Spleen (tissue), 11 donors: ENCODE results near the gene TBCD. TPM values are rescaled to one million over a fixed set of nuclear protein-coding genes. Genes with fewer than 3 reads are reported as not detected.

Experiments used
- DNase-seq: peaks from one replicate; pipeline ENCODE4 v3.0.0-alpha.2; 2020
- H3K27ac ChIP-seq, 8 donors: fragments of 200-600 bp; sonication (generic) in 7 of 8; 1 replicate in 4 of 8; 2 replicates in 4 of 8; pipeline versions ENCODE4 v1.5.0 to v1.8.0; 2016 to 2021; ENCODE audit warnings: inconsistent platforms in 4 of 8, mild to moderate bottlenecking in 4 of 8, moderate library complexity in 1 of 8
- H3K27me3 ChIP-seq, 7 donors: fragments of 200-600 bp; sonication (generic) in 6 of 7; replicated peaks in 1 of 7; 1 replicate in 4 of 7; 2 replicates in 3 of 7; pipeline versions ENCODE4 v1.5.0 to v1.8.0; 2016 to 2021; ENCODE audit warnings: inconsistent platforms in 3 of 7, mild to moderate bottlenecking in 1 of 7
- H3K36me3 ChIP-seq, 6 donors: fragments of 200-600 bp; sonication (generic) in 5 of 6; 1 replicate in 4 of 6; 2 replicates in 2 of 6; pipeline versions ENCODE4 v1.5.0 to v1.8.0; 2016 to 2021; ENCODE audit warnings: inconsistent platforms in 2 of 6
- H3K4me1 ChIP-seq, 6 donors: fragments of 200-600 bp; sonication (generic) in 5 of 6; 1 replicate in 3 of 6; 2 replicates in 3 of 6; pipeline versions ENCODE4 v1.5.0 to v1.8.0; 2016 to 2021; ENCODE audit warnings: inconsistent platforms in 3 of 6
- H3K4me3 ChIP-seq, 8 donors: fragments of 200-600 bp; sonication (generic) in 7 of 8; 1 replicate in 4 of 8; 2 replicates in 4 of 8; pipeline versions ENCODE4 v1.5.0 to v1.8.0; 2016 to 2021; ENCODE audit warnings: inconsistent platforms in 4 of 8, mild to moderate bottlenecking in 4 of 8, moderate library complexity in 2 of 8
- H3K9me3 ChIP-seq, 8 donors: fragments of 200-600 bp; sonication (generic) in 7 of 8; 1 replicate in 4 of 8; 2 replicates in 4 of 8; pipeline versions ENCODE4 v1.5.0 to v1.8.0; 2016 to 2021; ENCODE audit warnings: inconsistent platforms in 4 of 8
- CTCF ChIP-seq, 11 experiments: fragments of 200-600 bp in 7 of 11; fragments of 450-650 bp in 4 of 11; sonication (generic) in 4 of 11; IDR thresholded peaks in 8 of 11; conservative IDR thresholded peaks in 3 of 11; 1 replicate in 7 of 11; 2 replicates in 4 of 11; pipeline versions ENCODE4 v1.4.0 to v1.8.0; 2016 to 2021; ENCODE audit warnings: antibody characterized with exemption in 11 of 11, inconsistent platforms in 4 of 11, mild to moderate bottlenecking in 1 of 11
- POLR2A ChIP-seq, 3 donors: fragments of 450-650 bp; IDR thresholded peaks; one replicate each; pipeline ENCODE4 v1.5.1; 2017; ENCODE audit warnings: antibody characterized with exemption in 3 of 3, mild to moderate bottlenecking in 1 of 3
- POLR2AphosphoS5 ChIP-seq, 3 donors: sonication (generic); formaldehyde crosslinking; IDR thresholded peaks; one replicate each; pipeline ENCODE4 v1.5.1; 2017; ENCODE audit warnings: antibody characterized with exemption in 3 of 3
- WGBS, 5 donors: extraction: QIAGEN DNeasy Blood & Tissue Kit in 3 of 5; methylation state at CpG; one replicate each; pipeline versions ENCODE4 v1.1.5 to v1.1.7; 2013 to 2018; 5-methylcytosine and 5-hydroxymethylcytosine counted together
- intact Hi-C: fragments of 100-400 bp; cut with DNase I; formaldehyde crosslinking; loops from one replicate; pipeline ENCODE4 v1.15.0; 2023; ENCODE audit warnings: low total_unique reads
- polyA plus RNA-seq, 3 donors: library from polyadenylated mRNA; stranded (reverse); fragments of 200-250 nt; gene quantifications; one replicate each; pipeline ENCODE4 v1.2.1, GENCODE V29; 2013
- total RNA-seq, 7 donors: library from RNA; depleted of rRNA in 3 of 7; stranded (reverse); fragments of >200 nt in 3 of 7; fragmentation: NEBNext Ultra II Directional in 4 of 7; extraction: Animal tissue kit (Norgen Biotek cat#: 25700) in 4 of 7; gene quantifications; one replicate each; pipeline versions ENCODE4 v1.1.0 to v1.2.1, GENCODE V29; 2016 to 2021
- donor health status: healthy with polysubstance abuse.
- donor health status: DM: no; HTN: no; CAD: no; lungs with moderate emphysema.
- donor health status: DM: no; HTN: no; CAD: no.
- donor health status: Bipolar disorder and iron deficiency.
- donor health status: healthy.
- donor health status: DM: no; HTN: no; CAD: no.
- donor health status: DM: yes; HTN: yes; CAD: no.

The TBCD gene
- total and polyA plus RNA-seq, 10 donors: 55.6 to 207 (median 108) TPM

- Histone ChIP-seq H3K4me3 (no peak overlapping the region), H3K27me3 (no peaks in the 10 kb centered on the region), H3K27ac (no peak overlapping the region), H3K36me3 (peaks cover 0 to 61% (median 5%) of the 10 kb centered on the region in 6 donors), H3K4me1 (peaks cover 0 to 19% (median 8%) of the 10 kb centered on the region in 6 donors), H3K9me3 (no peaks in the 10 kb centered on the region)
- WGBS, 5 donors: 94 to 97% (median 96%) methylated on average over 53 to 63 of the region's 63 CpGs
- intact Hi-C loops: no loop called here
- DNase-seq: no peak
- no peak for TF ChIP-seq POLR2A (IDR thresholded peaks at IDR 0.05)
These were observed 49.6 kb downstream of the TBCD start for GRCh38 chr17:82801377-82801970.

DNA sequence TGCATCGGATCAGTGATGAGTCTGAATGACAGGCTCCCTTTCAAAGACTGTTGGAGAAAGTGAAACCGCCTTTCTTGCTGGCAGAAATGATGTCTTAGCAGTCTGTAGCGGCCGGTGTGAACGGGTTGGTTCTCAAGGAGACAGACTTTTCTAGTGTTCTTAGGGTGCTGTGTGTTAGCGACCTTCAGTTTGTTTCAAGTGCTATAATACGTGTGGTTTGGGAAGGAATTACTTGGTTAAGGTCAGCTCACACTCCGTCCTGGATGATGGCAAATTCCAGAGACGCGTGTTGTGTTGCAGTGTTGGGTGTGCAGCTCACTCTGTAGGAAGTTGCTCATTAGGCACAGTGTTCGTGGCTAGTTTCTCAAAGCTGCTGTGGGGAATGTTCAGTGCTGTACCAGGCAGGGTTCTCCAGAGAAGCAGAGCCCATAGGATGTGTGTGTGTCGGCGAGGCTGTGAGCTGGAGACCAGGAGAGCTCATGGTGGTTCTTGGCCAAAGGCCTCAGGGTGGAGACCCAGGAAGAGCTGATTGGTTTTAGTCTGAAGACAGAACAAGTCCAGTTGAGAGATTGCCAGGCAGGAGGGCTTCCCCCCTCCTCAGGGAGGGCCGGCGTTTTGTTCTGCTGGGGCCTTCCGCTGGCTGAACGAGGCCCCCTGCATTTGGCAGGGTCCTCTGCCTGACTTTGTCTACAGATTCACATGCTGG is 50.4 kb downstream of the TBCD start:
- no peaks in the 10 kb centered on the region for H3K27me3 ChIP-seq
- WGBS, 5 donors: 79 to 88% (median 87%) methylated on average over 16 to 17 of the region's 17 CpGs
- TF ChIP-seq CTCF (IDR thresholded peaks at IDR 0.05 in 8 of 11, conservative IDR thresholded peaks at IDR 0.05 in 3 of 11) (no peak), POLR2A (IDR thresholded peaks at IDR 0.05) (no peak), POLR2AphosphoS5 (IDR thresholded peaks at IDR 0.05) (no peak)
- intact Hi-C loops: no loop called here
- H3K9me3 ChIP-seq: no peaks in the 10 kb centered on the region
- DNase-seq: no peak
- H3K27ac ChIP-seq: no peak overlapping the region
- peaks cover 0 to 62% (median 8%) of the 10 kb centered on the region in 6 donors for H3K36me3 ChIP-seq
- H3K4me3 ChIP-seq: no peak overlapping the region
- peaks cover 0 to 24% (median 14%) of the 10 kb centered on the region in 6 donors for H3K4me1 ChIP-seq

DNA sequence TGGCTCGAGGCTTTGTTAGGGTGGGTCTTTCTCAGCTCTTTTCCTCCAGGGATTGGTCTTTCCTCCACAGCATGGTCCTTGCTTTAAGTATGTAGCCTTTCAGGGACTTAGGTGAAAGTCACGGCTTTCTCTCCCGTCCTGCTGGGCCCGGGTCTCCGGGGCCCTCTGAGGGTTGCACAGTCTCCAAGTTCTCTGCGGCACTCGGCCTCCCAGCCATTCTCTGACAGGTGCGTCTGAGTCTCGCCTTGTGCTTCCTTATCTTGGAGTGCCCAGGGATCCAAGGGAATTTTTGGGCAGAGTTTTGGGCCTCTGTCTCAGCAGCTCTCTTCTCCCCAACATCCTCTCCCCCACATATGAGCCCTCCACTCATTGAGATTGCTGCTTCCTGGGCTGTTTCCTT is 51.3 kb downstream of the TBCD start:
- Histone ChIP-seq H3K27me3 (no peaks in the 10 kb centered on the region), H3K27ac (no peak overlapping the region), H3K4me3 (no peak overlapping the region), H3K9me3 (no peaks in the 10 kb centered on the region), H3K4me1 (peaks cover 0 to 34% (median 14%) of the 10 kb centered on the region in 6 donors), H3K36me3 (peaks cover 0 to 68% (median 8%) of the 10 kb centered on the region in 6 donors)
- TF ChIP-seq POLR2AphosphoS5 (IDR thresholded peaks at IDR 0.05): no peak
- TF ChIP-seq POLR2A (IDR thresholded peaks at IDR 0.05): no peak
- no peak for TF ChIP-seq CTCF (IDR thresholded peaks at IDR 0.05 in 8 of 11, conservative IDR thresholded peaks at IDR 0.05 in 3 of 11)
- WGBS, 5 donors: 88 to 96% (median 91%) methylated on average over 9 of the region's 9 CpGs
- DNase-seq: no peak
- intact Hi-C loops: no loop called here

- Histone ChIP-seq H3K27ac (no peak overlapping the region), H3K9me3 (no peaks in the 10 kb centered on the region), H3K36me3 (peaks cover 0 to 64% (median 8%) of the 10 kb centered on the region in 6 donors), H3K4me1 (peaks cover 0 to 34% (median 14%) of the 10 kb centered on the region in 6 donors), H3K4me3 (no peak overlapping the region), H3K27me3 (no peaks in the 10 kb centered on the region)
- WGBS, 5 donors: 93 to 97% (median 95%) methylated on average over 15 of the region's 15 CpGs
- no peak for DNase-seq
- intact Hi-C loops: no loop called here
- TF ChIP-seq POLR2A (IDR thresholded peaks at IDR 0.05): no peak
- TF ChIP-seq CTCF (IDR thresholded peaks at IDR 0.05 in 8 of 11, conservative IDR thresholded peaks at IDR 0.05 in 3 of 11): no peak
- no peak for TF ChIP-seq POLR2AphosphoS5 (IDR thresholded peaks at IDR 0.05)
These were observed 51.7 kb downstream of the TBCD start for GRCh38 chr17:82803606-82804005.
